Measurements from ENCODE around the gene BRIX1.

GRCh38 chr5:34941936-34942335 lies 26.4 kb downstream of the BRIX1 start:
- TF ChIP-seq RFX5 (IDR thresholded peaks at IDR 0.05) (no peak), MAFK (IDR thresholded peaks at IDR 0.05; ENCODE audit: partially characterized antibody) (no peak)
- TF ChIP-seq, protein P1, sequence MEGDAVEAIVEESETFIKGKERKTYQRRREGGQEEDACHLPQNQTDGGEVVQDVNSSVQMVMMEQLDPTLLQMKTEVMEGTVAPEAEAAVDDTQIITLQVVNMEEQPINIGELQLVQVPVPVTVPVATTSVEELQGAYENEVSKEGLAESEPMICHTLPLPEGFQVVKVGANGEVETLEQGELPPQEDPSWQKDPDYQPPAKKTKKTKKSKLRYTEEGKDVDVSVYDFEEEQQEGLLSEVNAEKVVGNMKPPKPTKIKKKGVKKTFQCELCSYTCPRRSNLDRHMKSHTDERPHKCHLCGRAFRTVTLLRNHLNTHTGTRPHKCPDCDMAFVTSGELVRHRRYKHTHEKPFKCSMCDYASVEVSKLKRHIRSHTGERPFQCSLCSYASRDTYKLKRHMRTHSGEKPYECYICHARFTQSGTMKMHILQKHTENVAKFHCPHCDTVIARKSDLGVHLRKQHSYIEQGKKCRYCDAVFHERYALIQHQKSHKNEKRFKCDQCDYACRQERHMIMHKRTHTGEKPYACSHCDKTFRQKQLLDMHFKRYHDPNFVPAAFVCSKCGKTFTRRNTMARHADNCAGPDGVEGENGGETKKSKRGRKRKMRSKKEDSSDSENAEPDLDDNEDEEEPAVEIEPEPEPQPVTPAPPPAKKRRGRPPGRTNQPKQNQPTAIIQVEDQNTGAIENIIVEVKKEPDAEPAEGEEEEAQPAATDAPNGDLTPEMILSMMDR (IDR thresholded peaks at IDR 0.05) = no peak
- TF ChIP-seq, protein P2, sequence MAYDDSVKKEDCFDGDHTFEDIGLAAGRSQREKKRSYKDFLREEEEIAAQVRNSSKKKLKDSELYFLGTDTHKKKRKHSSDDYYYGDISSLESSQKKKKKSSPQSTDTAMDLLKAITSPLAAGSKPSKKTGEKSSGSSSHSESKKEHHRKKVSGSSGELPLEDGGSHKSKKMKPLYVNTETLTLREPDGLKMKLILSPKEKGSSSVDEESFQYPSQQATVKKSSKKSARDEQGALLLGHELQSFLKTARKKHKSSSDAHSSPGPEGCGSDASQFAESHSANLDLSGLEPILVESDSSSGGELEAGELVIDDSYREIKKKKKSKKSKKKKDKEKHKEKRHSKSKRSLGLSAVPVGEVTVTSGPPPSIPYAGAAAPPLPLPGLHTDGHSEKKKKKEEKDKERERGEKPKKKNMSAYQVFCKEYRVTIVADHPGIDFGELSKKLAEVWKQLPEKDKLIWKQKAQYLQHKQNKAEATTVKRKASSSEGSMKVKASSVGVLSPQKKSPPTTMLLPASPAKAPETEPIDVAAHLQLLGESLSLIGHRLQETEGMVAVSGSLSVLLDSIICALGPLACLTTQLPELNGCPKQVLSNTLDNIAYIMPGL (CRISPR knock-in tag; IDR thresholded peaks at IDR 0.05; ENCODE audit: borderline replicate concordance) = no peak
